ENCODE measurements around the gene NSD2.

The NSD2 gene

GRCh38 chr4:1970926-1971325 lies 99.7 kb downstream of the NSD2 start:
- no peak for DNase-seq (ENCODE audit: low read depth in 2 of 2)

- no peak for DNase-seq (ENCODE audit: low read depth in 2 of 2)
Measured at GRCh38 chr4:1971456-1972200, 100.4 kb downstream of the NSD2 start.

GRCh38 chr4:1972414-1972813 lies 101.2 kb downstream of the NSD2 start:
- DNase-seq (ENCODE audit: low read depth in 2 of 2): no peak

- no peak for DNase-seq (ENCODE audit: low read depth in 2 of 2)
Measured at GRCh38 chr4:1973218-1973617, 102.0 kb downstream of the NSD2 start.

- no peak for DNase-seq (ENCODE audit: low read depth in 2 of 2)
Measured at GRCh38 chr4:1973661-1974060, 102.5 kb downstream of the NSD2 start.

DNA sequence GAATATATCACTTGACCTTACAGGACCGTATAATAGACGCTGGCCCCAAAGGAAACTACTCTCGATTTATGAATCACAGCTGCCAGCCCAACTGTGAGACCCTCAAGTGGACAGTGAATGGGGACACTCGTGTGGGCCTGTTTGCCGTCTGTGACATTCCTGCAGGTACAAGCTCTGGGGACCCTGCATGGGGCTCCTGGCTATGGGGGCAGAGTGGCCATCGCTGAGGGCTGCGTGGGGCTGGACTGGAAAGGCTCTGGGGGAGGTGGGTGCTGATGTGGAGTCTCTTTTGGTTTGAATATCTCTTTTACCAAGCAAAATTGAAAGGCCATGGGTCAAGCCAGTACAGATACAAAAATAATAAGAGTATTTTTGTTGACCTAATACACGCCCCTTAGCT lies 103.6 kb downstream of the NSD2 start:
- DNase-seq (ENCODE audit: low read depth in 2 of 2): no peak

GRCh38 chr4:1975391-1975801 lies 104.2 kb downstream of the NSD2 start:
- DNase-seq (ENCODE audit: low read depth in 2 of 2): no peak

- DNase-seq (ENCODE audit: low read depth in 2 of 2): no peak
Measured at GRCh38 chr4:1975880-1976279, 104.7 kb downstream of the NSD2 start.

DNA sequence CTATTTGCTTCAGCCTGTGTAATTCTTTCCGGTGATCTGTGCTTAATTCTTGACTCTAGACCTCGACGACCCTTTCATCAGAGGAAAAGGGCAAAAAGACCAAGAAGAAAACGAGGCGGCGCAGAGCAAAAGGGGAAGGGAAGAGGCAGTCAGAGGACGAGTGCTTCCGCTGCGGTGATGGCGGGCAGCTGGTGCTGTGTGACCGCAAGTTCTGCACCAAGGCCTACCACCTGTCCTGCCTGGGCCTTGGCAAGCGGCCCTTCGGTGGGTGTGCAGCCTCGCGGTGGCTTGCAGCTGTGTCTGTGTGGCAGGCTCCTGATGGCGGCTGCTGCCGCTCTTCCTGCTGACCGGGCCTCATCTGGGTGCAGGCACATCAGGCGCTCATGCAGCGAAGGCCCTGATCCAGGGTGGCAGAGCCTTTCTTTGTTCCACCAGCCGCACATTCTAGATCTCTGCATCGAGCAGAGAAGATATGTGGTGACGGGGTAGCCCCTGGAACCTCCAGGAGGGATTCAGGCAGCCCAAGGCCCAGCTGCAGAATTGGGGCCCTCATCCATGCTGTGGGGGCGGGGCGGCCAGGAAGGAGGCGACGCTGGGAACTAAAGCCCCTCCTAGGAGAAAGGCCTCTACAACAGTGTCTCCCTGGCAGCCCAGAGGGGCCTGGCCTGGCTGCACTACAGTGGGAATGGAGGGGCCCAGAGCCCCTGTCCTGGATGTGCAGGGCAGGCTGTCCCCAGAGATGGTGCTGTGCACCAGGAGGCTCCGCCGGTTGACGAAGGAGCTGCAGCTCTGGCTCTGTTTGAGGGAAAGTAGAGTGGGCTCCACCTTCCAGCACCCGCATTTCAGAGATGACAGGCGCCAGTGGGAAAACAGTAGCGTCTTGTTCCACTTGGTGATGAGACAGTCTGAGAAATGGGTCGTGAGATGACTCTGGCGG lies 105.5 kb downstream of the NSD2 start:
- no peak for DNase-seq (ENCODE audit: low read depth in 2 of 2)

- DNase-seq (ENCODE audit: low read depth in 2 of 2): no peak
Measured at GRCh38 chr4:1978226-1978625, 107.0 kb downstream of the NSD2 start.

- DNase-seq (ENCODE audit: low read depth in 2 of 2): no peak
Measured at GRCh38 chr4:1978741-1979476, 107.7 kb downstream of the NSD2 start.

GRCh38 chr4:1979477-1980196 lies 108.4 kb downstream of the NSD2 start:
- no peak for DNase-seq (ENCODE audit: low read depth in 2 of 2)

- no peak for DNase-seq (ENCODE audit: low read depth in 2 of 2)
Measured at GRCh38 chr4:1980561-1981041, 109.4 kb downstream of the NSD2 start.

DNA sequence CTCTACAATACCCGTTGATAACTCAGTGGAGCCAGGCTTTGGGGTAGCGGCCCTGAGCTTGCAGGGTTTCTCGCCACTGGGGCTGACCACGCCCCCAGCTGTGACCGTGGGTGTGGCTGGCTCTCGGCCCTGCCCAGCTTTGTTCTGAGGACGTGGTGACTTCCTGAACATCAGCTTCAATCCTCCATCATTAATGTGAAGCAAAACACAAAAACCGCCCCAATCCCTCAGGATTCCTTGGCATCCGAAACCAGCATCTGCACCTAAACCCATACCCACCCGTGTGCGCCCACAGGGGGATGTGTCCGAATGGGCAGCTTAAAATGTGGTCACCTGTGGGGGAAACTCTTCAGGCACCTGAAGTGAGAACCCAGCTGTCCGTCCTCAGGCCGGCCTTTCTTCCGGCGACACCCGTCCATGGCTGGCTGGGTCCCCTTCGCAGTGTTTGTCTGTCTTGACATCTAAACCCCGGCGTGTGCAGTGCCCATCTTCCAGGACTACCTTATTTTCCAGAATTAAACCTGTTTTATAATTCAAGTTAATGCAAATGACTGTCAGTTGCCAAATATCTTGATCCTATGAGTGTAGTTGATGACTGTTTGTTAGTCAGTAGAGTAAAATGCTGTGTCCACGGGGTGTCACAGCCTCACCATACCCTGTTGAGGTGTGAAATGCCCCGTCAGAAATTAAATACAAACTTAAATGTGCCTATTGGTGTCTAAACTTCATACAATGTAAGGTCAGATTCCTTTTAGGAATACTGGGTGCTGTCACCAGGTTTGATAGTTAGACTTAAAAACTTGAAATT lies 110.3 kb downstream of the NSD2 start:
- DNase-seq (ENCODE audit: low read depth in 2 of 2): no peak

DNA sequence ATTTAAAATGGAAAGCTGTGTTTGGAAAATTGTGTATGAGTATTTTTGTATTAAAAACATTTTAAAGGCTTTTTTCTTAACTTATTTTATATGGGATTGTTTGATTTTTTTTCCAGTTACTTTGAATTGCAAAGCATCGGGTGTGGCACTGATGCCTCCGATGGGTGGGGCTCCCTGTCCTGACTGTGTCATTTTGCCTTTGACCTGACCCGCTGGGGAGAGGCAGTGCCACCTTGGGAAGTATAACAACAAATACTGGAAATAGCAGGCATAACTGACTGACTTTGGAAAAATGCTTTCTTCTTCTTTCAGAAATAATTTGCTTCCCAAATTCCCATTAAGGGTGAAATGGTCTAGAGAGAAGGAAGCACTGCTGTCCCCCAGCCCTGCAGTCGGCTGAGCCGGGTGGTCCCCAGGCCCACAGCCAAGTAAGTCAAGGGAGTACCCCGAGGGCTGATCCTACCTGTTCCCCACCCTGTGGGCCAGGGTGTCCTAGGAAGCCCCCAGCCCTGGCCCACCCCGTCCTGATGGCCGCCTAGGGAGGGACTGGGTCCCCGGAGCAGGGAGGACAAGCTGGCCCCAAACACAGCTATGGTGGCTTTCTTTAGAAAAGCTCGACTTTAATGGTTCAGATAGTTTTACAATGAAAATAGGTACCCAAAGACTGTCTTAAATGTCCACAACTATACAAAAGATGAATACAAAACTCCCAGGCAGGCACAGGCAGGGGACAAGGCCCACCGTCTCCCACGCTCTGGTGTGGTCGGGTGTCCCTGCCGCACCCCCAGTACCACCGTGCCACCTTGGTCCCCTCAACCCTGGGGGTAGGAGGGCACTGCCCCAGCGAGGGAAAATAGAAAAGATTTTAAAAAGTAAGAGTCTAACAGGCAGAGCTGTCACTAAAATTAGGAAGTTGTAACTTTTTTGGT lies 111.2 kb downstream of the NSD2 start:
- DNase-seq (ENCODE audit: low read depth in 2 of 2): no peak

DNA sequence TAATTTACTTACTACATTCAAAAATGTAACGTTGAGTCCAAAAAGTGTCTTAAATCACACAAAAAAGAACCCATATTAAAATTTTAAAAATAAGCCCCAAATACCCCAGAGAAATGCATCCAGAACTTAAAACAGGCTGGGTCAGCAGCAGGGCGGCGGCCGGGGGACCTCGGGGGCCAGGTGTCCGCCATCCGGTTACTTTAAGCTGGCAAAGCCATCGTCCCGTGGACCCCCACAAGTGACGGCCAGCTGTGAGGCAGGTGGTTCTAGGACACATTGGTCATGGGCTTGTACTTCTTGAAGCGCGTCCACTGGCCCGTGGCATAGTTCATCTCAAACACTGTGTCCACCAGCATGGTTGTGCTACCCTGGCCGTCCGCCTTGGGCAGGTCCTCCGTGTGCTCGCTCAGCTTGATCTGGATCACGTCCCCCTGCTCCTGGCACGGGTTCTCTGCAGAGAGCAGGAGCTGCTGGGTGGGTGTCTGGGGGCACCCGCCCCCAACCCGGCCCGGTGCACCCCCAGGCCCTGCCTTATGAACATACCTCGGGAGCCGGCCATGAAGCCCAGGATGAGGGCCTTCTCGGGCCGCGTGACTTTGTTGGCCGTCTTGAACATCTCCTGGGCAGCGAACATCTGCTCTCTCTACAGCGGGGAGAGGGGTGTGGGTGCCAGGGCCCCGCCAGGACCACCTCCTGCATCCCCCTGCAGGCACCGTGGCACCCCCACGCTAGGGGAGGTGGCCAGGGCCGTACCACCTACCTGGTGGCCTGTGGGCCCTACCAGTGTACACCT lies 112.1 kb downstream of the NSD2 start:
- no peak for DNase-seq (ENCODE audit: low read depth in 2 of 2)

DNA sequence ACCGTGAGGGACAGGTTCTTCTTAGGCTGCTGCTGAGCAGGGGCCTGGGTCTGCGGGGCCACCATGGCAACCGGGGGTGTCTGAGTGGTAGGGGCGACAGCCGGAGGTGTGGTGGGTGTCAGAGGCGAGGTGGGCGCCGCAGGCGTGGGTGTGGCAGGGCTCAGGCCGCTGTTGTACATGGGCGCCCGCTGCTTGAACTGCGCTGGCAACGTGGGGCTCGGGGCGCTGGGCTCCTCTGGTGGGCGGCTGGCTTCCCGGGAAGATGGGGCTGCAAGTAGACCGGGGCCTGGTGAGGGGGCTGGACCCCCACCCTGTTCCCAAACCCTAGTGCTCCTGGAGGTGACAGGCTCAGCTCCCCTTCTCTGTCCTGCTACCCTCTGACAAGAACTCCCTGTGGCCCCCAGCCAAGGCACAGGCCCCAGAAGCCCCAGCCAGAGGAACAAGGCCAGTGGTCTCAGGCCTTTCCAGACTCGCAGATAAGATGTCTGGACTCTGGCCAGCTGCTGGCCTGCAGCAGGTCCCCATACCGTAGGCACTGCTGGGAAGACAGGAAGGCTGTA lies 112.7 kb downstream of the NSD2 start:
- no peak for DNase-seq (ENCODE audit: low read depth in 2 of 2)

All from stimulated activated CD4-positive, alpha-beta T cell treated with anti-CD3 and anti-CD28 coated beads, Interleukin-1b, Interleukin-23, amount 100 ng/mL, for 4 hours (primary cell).